GM18511 (cell line): ENCODE measurements around the gene PSTPIP1.

Experiments
- ATAC-seq: cut with Tn5 transposase; IDR thresholded peaks from one replicate; pipeline ENCODE4 v1.9.1; 2021; ENCODE audit warnings: mild to moderate bottlenecking, moderate library complexity; ENCODE audit not compliant: unreplicated experiment

The PSTPIP1 gene

GRCh38 chr15:77017761-77018720, 23.1 kb downstream of the PSTPIP1 start:
- ATAC-seq = no peak

GRCh38 chr15:77018796-77019505, 24.0 kb downstream of the PSTPIP1 start:
- no peak for ATAC-seq

DNA sequence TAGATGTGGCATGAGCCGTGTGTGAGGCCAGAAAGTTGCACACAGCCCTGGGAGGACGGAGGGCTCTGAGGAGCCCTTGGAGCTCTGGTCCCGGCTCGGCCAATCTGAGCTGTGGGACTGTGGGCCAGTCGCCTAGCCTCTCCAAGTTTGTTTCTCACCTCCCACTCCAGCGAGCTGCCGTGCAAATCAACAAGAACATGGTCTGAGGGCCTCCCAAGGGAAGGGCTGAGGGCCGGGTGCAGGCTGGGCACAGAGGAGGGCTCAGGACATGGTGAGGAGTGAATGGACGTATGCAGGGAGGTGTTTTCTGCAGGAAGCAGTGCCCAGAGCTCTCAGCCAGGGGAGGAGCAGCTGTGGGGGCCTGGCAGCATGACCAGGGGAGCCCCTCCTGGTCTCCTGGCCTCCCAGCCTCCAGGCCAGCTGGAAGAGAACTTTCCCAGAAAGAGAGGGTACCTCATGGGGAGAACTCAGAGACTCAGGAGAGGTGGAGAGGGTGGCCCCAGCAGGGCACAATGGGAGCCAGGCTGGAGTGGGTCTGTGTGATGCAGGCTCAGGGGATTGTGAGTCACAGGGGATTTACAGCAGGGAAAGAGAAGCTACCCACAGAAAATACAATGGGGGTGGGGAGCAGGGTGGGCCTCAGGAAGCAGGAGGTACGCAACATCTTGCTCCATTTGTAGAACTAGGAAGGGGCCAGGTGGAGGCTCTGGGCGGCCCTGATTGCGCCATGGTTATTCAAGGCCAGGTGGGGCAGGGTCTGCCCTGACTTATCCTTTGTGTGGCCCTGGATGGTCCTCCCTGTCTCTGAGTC, 24.8 kb downstream of the PSTPIP1 start:
- no peak for ATAC-seq

DNA sequence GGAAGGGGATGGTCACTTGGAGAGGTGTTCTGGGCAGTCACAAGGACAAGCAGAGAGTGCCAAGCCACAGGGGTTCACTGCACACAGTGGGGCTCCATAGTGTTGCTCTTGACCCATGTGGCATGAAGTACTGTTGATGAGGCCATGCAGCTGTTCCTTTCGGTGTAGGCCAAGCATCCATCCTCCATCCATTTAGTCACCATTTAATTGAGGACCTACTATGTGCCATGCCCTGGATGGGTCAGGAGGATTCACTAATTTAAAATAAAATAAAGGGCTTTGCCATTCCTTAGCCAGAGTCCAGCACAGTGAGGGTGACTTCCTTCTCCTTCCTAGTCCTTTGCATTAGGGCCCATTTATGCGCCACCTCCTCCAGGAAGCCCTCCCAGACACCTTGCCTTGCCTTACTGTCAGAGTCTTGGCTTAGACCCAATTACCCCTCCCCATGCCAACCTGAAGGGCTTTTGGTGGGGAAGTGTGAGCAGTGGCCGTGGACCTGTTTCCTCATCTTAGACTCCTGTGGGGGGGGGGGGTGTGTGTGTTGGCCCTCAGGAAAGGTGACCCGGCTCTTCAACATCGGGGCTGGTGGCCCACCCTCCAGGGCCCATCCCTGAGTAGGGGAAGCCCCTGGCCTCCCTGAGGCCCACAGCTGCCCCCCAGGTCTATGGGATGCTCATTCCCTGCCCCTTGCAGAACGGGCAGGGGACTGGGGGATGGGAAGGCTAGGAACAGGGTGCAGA, 25.6 kb downstream of the PSTPIP1 start:
- no peak for ATAC-seq

DNA sequence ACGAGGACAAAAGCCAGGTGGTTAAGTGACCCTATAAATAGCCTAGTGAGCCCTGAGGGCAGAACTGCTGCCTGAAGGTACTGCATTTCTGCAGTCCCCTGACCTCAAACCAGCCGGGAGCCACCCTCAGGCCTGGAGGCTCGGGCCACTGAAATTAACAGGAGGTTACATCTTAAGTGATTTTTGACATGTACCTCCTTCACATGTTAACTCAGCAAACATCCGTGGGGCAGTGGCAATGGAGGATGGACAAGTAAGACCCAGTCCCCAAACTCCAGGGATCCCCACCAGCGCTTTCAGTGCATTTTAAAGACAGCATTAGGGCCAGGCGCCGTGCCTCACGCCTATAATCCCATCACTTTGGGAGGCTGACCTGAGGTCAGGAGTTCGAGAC, 26.2 kb downstream of the PSTPIP1 start:
- ATAC-seq = no peak

DNA sequence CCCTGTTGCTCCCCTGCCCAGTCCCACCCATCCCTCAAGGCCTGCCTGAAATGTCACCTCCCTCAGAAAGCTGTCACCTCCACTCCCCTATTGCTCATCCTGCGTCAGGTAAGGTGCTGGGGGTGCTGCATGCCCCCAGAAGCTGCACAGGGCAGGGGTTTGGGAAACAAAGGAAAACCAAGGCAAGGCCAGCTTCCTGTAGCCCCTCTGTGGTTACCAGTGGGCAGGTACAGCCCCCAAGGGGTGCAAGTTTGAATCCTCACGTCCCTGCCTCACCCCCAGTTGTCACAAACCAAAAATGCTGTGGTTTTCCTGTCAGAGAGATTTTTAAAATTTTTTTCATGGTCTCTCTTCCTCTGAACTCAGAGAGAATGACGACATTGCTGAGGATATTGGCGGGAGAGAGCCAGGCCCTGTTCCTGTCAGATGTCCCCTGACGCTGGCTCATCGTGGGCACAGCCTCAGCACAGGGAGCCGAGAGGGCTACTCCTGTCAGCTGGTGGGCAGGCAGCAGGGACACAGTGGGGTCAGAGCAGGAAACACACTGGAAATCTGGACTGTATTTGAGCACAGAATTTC, 27.0 kb downstream of the PSTPIP1 start:
- ATAC-seq = no peak

- ATAC-seq = no peak
These were observed 28.0 kb downstream of the PSTPIP1 start for GRCh38 chr15:77022646-77023575.

DNA sequence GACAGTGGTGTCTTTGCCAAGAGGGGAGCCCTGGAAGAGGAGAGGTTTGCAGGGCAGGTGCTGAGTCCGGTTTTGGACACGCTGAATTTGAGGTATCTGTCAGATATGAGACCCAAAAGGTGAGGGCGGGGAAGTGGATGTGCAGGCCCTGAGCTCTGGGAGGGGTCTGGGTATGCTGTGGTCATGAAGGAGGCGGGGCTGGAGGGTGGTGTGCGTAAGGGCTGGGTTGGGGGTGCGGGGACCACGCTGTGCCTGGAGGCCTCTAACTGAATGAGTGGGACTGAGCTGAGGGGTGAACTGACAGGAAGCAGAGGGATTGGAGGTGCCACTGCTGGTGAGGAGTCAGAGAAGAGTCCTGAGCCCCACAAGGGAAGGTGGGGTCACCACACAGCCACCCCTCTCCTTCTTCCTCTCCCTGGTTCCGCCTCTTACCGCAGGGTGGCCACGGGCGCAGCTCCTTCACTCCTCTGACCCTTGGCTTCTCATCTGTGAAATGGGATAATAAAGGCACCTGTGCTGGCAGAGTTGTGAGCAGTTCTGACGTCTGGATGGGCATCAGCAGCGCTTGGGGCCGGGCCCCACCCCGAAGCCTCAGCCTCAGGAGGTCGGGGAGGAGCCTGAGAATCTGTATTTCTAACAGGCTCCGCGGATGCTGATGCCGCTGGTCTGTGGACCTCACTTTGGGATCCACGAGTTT, 28.8 kb downstream of the PSTPIP1 start:
- no peak for ATAC-seq

- ATAC-seq = no peak
These were observed 29.6 kb downstream of the PSTPIP1 start for GRCh38 chr15:77024273-77025082.

DNA sequence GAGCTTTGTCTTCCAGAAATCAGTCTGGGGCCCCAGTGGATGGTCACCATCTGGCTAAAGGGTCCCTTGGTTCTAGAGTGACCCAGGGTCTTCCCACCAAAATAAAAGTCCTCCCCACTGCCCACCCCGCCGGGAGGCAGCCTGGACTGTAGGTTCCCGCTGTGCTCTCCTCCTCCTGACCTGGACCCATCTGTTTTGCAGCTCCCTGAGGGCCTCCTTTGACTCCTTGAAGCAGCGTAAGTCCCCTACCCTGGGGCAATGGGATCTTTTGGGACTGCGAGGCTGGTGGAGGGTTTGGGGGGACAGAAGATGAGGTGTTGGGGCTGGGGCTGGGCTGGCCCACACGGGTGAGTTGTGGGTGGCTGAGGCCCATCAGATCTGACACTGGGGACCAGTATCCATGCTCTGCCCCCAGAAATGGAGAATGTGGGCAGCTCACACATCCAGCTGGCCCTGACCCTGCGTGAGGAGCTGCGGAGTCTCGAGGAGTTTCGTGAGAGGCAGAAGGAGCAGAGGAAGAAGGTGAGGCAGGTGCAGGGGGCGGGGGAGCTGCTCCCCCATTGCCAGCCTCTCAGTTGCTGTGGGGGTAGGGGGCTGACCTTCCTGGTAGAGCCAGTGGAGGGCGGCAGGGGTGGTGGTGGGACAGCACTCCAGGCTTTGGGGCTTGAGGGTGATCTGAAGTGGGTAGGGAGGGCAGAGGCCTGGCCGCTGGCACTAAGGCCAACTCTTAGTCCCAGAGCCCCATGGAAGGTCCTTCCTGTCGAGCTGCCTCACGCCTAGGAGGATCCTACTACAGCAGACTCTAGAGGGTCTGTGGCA, 30.4 kb downstream of the PSTPIP1 start:
- no peak for ATAC-seq

DNA sequence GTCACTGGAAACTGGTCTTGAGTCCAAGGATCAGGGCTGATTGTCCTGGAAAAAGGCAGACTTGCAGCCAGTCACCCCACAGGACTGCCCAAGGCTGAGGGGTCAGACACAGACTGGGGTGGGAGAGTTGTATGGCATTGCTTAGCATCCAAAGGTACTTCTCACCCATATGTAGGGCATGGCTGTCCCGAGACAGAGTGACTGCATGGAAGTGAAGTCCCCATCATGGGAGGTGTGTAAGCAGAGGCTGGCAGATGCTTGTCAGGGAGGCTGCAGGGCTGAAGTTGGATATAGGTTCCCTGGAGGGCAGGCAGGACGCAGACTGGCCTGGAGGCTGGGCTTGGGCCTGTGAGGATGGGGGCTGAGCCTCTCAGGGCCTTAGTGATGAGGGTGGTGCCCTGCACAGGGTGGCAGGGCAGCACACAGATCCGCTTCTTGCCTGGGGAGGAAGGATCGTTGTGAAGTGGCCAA, 31.1 kb downstream of the PSTPIP1 start:
- no peak for ATAC-seq

GRCh38 chr15:77026501-77027110, 31.7 kb downstream of the PSTPIP1 start:
- no peak for ATAC-seq

GRCh38 chr15:77027111-77027696, 32.3 kb downstream of the PSTPIP1 start:
- ATAC-seq = no peak

DNA sequence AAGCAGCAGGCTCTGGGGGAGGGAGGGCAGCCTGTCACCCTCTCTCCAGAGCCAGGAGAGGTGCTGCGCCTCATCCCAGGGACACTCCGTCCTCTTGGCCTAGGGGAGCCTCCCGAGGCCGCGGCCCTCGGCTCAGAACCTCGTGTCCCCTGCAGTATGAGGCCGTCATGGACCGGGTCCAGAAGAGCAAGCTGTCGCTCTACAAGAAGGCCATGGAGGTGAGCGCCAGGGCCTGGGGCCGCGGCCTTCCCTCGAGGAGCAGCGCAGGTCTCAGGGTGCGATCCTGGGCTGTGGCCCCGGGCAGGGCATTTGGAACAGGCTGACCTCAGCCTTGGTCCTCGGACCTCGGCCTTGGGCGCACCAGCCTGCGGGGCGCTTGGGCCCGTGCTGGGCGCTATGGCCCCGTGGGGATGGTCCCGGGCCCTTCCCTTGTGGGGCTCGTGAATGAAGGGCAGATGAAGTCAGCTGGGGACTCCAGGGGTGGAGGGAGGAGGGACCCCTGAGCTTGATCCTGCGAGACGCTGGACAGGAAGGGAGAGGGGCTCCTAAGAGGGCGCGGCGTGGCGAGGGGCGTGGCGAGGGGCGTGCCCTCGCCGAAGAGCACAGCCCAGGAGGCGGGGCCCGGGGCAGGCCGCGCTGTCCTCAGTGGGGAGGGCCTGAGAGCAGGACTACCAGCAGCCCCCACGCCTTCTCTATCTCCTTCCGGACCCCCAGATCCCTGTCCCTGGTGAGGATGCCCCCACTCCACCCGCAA, 32.9 kb downstream of the PSTPIP1 start:
- ATAC-seq = no peak
